Measurements from ENCODE around the gene NCAPH2.

Gene NCAPH2

DNA sequence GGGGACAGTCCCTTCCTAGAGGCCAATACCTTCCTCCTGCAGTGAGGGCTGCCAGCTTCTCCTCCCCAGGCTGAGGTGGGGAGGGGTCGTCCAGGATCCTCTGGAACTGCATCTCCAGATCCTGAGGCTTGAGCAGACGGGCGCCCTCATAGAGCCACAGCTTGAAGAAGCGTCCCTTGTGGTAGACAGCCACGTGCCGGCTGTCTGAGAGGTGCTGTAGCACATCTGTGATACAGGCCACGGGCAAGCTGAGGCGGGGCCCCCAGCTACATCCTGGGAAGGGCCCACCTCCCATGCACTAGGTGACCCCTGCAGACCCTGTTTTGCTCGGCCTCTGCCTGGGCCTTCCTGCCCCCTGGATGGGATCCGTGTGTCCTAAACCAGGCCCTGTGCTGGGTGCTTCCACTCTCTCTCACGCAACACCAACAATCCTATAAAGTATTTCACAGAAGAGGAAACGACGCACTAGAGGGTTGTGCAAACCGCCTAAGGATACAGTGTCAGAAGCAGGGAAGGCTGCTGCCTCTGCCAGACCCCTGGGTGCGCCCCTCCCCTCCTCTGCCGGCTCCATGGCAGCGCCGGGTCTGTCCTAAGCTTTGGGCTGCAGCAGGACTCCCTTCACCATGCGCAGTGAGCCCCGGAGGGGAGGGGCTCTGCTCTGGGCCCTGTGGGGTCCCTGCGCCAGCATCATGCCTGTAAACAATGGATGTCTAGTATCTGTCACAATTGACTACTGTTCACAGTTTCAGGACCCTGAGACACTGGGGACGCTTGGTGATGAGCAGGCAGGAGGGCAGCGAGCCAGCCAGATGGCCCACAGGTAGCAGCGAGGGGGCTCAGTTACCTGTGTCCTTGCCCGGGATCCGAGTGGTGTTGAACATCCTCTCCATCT, 65.7 kb downstream of the NCAPH2 start:
- DNase-seq (ENCODE audit: low read depth in 2 of 2) = no peak

DNA sequence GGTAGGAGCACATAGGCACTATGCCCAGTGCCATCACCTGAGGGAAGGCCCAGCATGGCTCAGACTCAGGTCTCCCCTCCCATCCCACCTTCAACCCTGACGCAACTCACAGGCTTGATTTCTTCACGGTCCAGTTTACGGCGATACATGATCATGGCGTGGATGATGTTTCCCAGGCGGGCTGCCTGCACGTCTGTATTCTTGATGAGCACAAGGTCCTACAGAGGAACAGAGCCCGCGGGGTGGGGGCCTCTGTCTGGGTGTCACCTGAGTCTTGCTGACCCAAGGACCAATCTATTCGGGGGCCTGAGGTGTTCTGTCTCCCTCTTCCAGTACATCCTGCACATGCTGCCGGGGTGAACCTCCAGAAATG, 66.3 kb downstream of the NCAPH2 start:
- DNase-seq (ENCODE audit: low read depth in 2 of 2) = no peak

Measured in stimulated activated CD8-positive, alpha-beta memory T cell treated with anti-CD3 and anti-CD28 coated beads, Interleukin-7, amount 100 ng/mL, for 1 hour (primary cell).